Activated T-helper 9 cell treated with anti-CD3 and anti-CD28 coated beads, Interleukin-2, amount 50 U/mL, for 16 hours (primary cell): ENCODE data around the gene OR10G2.
"Not testable (repeated sequence)": the region's sequence is repeated elsewhere in the genome, so short reads cannot be mapped to it uniquely, and the experiment has no call there.

Source experiments
- DNase-seq: peaks from one replicate; pipeline ENCODE4 v3.0.0-alpha.2; 2020; ENCODE audit warnings: low read depth

Gene OR10G2

GRCh38 chr14:21634840-21635239, at the start of gene OR10G2:
Gene OR10G2 (minus strand): TSS chr14:21634940. CDS start chr14:21634842, 98 bp downstream.
- DNase-seq, result no peak

- DNase-seq, result no peak
These were observed 45.3 kb upstream of the OR10G2 start for GRCh38 chr14:21680072-21680471.

GRCh38 chr14:21675566-21675965, 40.8 kb upstream of the OR10G2 start:
- no peak for DNase-seq

GRCh38 chr14:21673718-21674117, 39.0 kb upstream of the OR10G2 start, which contains the start of gene OR4E1:
Gene OR4E1 (minus strand): TSS chr14:21673818. CDS start chr14:21670935, 2,883 bp downstream.
- no peak for DNase-seq

GRCh38 chr14:21672116-21672515, 37.4 kb upstream of the OR10G2 start:
- no peak for DNase-seq

GRCh38 chr14:21671371-21671770, 36.6 kb upstream of the OR10G2 start:
- no peak for DNase-seq

- DNase-seq, result no peak
These were observed 34.5 kb upstream of the OR10G2 start for GRCh38 chr14:21669284-21669683.

GRCh38 chr14:21668377-21668776, 33.6 kb upstream of the OR10G2 start:
- DNase-seq, result no peak

- no peak for DNase-seq
These were observed 22.2 kb upstream of the OR10G2 start for GRCh38 chr14:21656980-21657379.

GRCh38 chr14:21654215-21654614, 19.5 kb upstream of the OR10G2 start:
- DNase-seq, result no peak

GRCh38 chr14:21653331-21653885, 18.7 kb upstream of the OR10G2 start, which contains the start of gene OR4E2:
Gene OR4E2 (plus strand): TSS chr14:21653835. CDS start chr14:21665083, 11,248 bp downstream.
- no peak for DNase-seq

- DNase-seq, result no peak
These were observed 17.6 kb upstream of the OR10G2 start for GRCh38 chr14:21652209-21652808.

GRCh38 chr14:21647380-21647779, 12.6 kb upstream of the OR10G2 start:
- no peak for DNase-seq

- no peak for DNase-seq
These were observed 8.7 kb upstream of the OR10G2 start for GRCh38 chr14:21643407-21643806.

GRCh38 chr14:21642683-21643082, 7.9 kb upstream of the OR10G2 start:
- no peak for DNase-seq

GRCh38 chr14:21631084-21631483, 3.7 kb downstream of the OR10G2 start:
- no peak for DNase-seq

GRCh38 chr14:21630503-21630902, 4.2 kb downstream of the OR10G2 start:
- DNase-seq, result not testable (repeated sequence)

- no peak for DNase-seq
These were observed 8.1 kb downstream of the OR10G2 start for GRCh38 chr14:21626491-21627230.

- DNase-seq, result no peak
These were observed 17.1 kb downstream of the OR10G2 start for GRCh38 chr14:21617614-21618013.

GRCh38 chr14:21614240-21614639, 20.5 kb downstream of the OR10G2 start:
- DNase-seq, result no peak

- DNase-seq, result no peak
These were observed 22.4 kb downstream of the OR10G2 start for GRCh38 chr14:21612324-21612723.

GRCh38 chr14:21602181-21602580, 32.6 kb downstream of the OR10G2 start:
- DNase-seq, result not testable (repeated sequence)

- DNase-seq, result no peak
These were observed 45.4 kb downstream of the OR10G2 start for GRCh38 chr14:21589317-21589716.
